DMS79 treated with DMSO at 0.1 percent for 48 hours (cell line): ENCODE data around the gene GRM8.
A peak's percentile ranks its signal among the peaks of the same experiment; 100 is the strongest.

Experiments
- DNase-seq: peaks from one replicate; lab custom pipeline; 2025; lab: John Stamatoyannopoulos, UW

The GRM8 gene

GRCh38 chr7:127252778-127253280 is at the start of gene GRM8:
GRM8 (minus strand) TSS chr7:127252941.
- peak; percentile 75 for DNase-seq

GRCh38 chr7:127290801-127291361 is 38.1 kb upstream of the GRM8 start:
- DNase-seq: no peak

- DNase-seq: no peak
Measured at GRCh38 chr7:127290116-127290655, 37.4 kb upstream of the GRM8 start.

- no peak for DNase-seq
Measured at GRCh38 chr7:127287133-127287532, 34.4 kb upstream of the GRM8 start.

DNA sequence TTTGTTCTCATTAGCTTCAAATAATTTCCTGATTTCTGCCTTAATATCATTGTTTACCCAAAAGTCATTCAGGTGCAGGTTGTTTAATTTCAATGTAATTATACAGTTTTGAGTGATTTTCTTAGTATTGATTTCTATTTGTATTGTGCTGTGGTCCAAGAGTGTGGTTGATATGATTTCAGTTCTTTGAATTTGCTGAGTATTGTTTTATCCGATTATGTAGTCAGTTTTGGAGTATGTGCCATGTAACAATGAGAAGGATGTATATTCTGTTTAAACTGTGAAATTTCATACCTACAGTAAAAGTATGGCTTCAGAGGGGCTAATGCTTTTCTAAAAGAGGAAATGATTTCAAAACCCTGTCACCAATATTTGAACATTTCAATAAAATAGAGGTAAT is 17.4 kb upstream of the GRM8 start:
- DNase-seq: no peak

DNA sequence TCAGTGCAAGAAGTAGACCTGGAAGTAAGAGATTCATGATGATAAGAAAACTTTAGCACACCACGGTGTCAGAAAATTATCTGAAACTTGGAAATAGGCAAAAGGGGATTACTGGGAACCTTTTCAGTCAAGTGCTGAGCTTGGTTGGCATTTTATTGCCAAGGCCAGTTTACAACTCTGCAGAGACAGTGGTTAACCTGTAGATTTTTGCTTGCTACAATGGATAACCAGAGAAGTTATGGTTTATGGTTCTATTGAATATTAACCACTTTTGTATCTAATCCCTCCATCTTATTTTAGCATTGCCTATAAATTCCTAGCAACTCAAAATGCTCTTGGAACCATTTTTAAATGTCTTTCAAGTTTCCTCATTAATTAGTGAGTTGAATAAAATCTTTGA is 13.3 kb upstream of the GRM8 start:
- DNase-seq: no peak

DNA sequence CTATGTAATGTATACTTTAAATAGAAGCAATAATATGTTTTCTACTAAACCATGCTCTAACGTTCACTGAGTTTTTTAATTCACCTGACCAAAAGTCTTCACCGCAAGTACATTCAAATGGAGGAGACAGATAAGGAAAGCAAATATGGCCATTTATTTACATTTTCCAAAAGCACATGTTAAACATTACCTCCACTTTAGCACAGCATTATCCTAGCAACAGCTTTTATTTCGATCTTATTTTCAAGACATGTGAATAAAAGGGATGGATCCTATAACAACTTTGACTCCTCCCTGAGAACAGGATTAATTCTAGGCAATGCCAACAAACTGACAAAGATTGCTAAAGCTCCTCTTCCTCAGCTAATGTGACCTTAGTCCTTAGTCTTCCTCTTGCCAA is 11.5 kb upstream of the GRM8 start:
- no peak for DNase-seq

DNA sequence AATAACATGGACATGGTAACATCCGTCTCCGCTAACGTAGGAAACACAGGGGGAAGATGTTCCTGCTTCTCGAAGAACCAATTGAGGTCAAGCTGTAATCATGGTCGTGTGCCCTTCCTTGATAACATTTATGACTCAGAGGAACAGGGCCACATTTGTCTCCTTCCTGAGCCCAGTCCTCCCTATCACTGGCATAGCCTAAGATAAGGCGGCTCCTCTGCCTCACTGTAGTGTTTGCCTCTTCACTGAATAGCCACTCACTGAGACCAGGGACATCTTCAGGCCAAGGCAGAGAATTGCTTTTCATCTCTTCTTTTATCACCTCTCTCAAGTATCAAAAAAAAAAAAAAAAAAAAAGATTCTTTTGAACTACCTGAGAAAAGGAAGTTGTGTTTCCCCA is 5.4 kb upstream of the GRM8 start:
- no peak for DNase-seq

DNA sequence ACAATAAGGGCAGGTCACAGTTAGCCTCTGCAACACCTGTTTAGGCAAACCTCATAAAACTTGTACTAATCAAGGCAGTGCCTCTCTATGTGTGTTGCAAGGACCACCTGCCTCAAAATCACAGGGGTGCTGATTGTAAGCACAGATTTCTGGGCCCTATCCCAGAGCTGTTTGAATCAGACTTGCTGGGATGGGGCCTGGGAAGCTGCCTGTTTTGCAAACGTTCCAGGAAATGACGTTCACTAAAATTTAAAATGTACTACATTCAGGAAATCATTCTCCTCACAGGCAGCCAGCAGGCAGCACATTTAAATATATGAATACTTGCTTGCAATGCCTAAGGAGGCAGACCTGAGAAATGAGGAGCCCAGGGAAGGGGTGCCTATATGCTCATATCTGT is 4.3 kb upstream of the GRM8 start:
- DNase-seq: no peak

DNA sequence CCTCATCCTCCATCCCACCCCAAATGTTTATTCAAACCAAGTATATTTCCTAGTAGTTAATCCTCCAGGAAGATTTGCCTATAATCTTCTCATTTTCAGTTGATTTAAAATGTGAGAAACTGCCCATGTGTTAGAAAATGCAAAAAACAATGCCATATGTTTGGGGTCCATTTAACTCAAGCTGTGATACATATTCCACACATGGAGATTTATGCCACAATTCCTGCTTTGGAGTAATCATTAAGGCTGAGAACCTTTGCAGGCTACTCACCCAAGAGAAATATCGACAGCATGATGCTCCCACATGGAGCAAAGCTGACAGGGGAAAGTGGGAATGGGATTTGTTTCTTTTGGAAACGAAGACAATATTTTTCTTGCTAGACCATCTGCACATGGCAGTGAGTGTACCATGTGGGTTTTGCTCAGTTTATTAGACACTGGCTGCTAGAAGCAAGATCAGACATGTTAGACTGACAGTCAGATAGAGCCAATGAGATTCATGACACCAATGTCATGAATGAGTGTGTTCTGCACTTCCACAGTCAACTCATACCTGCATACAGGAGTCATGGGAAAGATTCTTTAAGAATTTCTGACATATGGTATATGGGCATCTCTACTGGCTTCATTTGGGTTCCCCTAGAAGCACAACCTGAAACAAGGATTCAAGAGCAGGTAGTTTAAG is 3.4 kb upstream of the GRM8 start:
- no peak for DNase-seq

DNA sequence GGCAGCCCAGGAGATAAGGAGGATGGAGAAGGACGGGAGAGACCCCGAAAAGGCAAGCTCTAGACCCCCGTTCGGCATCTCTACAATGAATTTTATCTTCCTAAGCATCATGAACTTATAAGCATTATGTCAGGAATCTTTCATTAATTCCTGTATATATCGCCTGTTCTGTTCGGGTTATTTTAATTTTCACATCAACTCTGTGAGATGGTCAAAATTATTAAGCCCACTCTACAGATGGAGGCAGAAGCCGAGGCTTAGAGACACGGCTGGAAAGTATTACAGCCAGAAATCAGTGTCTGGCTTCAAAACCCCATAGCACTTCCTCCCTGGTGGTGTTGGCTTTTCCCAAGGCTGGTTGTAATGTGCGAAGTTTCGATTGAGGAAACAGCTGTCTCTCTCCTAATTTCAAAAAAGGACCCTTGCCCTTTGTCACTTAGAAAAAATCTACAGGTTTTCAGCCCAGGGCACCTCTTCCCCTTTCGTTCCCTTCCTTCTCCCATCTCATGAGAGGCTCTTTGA is 1.5 kb upstream of the GRM8 start:
- DNase-seq: peak; percentile 62

DNA sequence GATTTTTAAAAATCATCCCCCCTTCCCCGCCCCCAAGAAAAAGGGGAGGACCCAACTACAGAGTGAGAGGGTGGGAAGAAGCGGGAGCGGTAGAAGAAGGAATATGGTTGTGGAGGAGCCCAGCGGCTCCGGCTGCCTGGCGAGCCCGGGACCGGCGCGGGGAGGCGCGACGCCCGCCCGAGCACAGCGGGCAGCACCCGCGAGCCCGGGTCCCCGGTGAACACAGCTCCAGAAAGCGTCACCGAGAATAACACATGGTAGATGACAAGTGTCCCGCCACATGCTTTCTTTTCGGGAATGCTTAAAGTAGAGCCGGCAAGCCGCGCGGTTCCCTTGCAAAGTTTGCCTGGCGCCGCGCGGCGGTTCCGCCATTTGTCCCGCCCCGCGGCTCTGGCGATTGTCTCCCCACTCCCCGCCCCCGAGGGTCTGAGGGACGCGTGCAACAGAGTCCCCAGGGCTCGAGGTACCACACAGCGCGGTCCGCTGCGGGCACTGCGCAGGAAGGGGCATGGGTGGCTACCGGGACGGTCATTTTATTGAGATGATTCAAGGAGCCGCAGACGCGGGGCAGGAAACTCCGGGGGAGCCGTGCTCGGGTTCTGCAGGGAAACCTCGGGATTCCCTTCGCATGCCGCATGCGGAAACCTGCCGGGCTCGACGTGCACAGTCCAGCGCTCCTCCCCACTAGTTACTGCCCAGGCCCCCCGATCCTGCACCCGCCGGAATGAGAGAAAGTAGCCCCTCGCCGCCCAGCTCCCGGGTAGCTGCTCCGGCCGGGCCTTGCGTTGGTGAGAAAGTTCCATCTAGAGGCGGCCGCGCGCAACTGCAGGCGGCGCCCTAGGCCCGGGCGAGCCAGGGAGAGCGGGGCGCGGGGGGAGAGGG is 781 bp upstream of the GRM8 start:
- peak; percentile 86 for DNase-seq

DNA sequence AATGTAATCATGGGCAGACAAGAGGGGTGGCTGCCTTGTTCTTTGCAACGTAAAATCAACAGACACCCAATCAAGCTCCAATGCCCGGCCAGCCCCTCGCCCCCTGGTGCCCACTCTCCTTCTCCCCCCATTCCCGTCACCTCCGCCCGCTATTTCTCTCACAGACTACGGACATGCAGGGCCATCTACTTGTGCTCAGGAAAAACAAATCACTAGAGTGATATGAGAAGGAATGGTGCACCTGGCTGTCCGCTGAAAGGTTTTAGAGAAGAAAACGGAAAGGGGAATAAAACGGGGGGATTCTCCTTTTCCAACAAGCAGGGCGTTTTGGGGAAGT is 396 bp downstream of the GRM8 start:
- peak; percentile 62 for DNase-seq

- peak; percentile 62 for DNase-seq
Measured at GRCh38 chr7:127251465-127252376, 1.0 kb downstream of the GRM8 start.

DNA sequence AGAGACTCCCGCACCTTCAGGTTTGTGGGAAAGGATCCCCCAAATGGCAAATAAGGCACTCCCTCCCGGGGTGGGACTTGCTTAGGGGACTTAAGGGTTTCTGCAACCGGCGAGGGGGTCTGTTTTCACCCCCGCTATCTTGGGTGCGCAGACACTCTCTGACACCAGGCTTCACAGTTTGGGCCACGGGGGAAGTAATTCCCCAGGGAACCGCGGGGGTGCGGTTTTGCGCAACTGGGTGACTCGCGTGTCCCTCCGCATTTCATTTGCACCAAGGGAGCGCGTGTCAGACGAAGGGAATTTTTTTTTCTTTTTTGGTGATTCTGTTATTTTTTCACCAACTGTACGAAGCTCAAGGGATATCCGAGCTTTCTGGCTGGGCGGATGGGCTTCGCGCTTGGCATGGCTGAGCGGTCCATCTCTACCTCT is 1.7 kb downstream of the GRM8 start:
- peak; percentile 37 for DNase-seq

GRCh38 chr7:127250312-127251035 is 2.3 kb downstream of the GRM8 start:
- peak; percentile 84 for DNase-seq

DNA sequence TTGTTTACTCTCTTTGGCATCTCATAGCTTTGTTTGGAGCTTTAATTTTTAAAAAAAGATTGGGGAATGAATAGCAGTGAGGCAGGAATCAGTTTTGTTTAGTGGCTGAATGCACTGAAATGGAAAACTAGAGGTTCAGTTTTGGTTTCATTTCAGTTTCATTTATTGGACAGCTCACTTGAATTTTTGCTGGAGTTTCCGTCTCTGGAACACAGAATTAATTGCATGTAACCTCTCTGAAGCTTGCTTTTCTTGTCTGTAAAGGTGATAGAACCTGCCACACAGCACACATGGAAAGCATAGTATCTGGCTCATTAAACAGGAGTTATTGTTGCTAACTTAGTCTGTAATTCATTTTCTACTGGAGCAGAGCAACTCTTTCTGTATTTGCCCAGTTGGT is 7.1 kb downstream of the GRM8 start:
- peak; percentile 81 for DNase-seq

- peak; percentile 84 for DNase-seq
Measured at GRCh38 chr7:127245002-127245401, 7.7 kb downstream of the GRM8 start.

- DNase-seq: no peak
Measured at GRCh38 chr7:127239814-127240213, 12.9 kb downstream of the GRM8 start.

DNA sequence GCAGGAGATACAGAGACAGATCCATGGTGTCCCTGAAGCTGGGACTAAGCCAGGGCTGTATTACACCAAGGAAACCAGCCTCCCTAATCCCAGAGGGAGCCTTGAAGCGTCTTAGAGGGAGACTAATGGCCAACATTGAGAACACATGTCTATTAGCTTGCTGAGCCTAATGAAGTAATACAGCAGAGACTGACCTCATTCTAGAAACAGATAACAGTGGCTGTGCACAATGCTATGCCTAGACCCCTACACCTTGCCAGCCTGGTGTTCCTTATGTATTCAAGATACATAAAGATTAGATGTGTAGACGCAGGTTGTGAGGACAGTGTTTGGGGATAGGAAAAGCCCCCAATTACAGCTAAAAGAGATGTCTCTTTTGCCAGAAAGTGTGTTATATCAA is 19.1 kb downstream of the GRM8 start:
- DNase-seq: no peak

GRCh38 chr7:127231415-127231814 is 21.3 kb downstream of the GRM8 start:
- DNase-seq: no peak
